Ovary (tissue), 10 donors: Measurements from ENCODE around the gene ZZZ3. TPM values are rescaled to one million over a fixed set of nuclear protein-coding genes. Genes with fewer than 3 reads are reported as not detected.

Source experiments
- DNase-seq, 5 donors: peaks; one replicate each; pipeline ENCODE4 v3.0.0-alpha.2; 2019 to 2020
- H3K27ac ChIP-seq, 2 donors: fragments of 200-600 bp; one replicate each; pipeline versions ENCODE4 v1.5.1 to v1.8.0; 2019 to 2022
- H3K27me3 ChIP-seq: fragments of 200-600 bp; one replicate; pipeline ENCODE4 v1.8.0; 2022
- H3K36me3 ChIP-seq: fragments of 200-600 bp; sonication (generic); one replicate; pipeline ENCODE4 v1.5.1; 2019
- H3K4me1 ChIP-seq: one replicate; pipeline ENCODE4 v1.8.1; 2013; ENCODE audit warnings: mild to moderate bottlenecking, moderate library complexity; ENCODE audit not compliant: insufficient read depth
- H3K4me3 ChIP-seq: fragments of 200-600 bp; sonication (generic); one replicate; pipeline ENCODE4 v1.5.1; 2017
- H3K9me3 ChIP-seq, 2 donors: fragments of 200-600 bp in 1 of 2; sonication (generic) in 1 of 2; one replicate each; pipeline versions ENCODE4 v1.5.1 to v1.8.1; 2013 to 2019; ENCODE audit warnings: mild to moderate bottlenecking in 1 of 2, moderate library complexity in 1 of 2
- CTCF ChIP-seq, 3 donors: fragments of 450-650 bp in 2 of 3; fragments of 200-600 bp in 1 of 3; IDR thresholded peaks; one replicate each; pipeline versions ENCODE4 v1.5.1 to v1.8.0; 2016 to 2022; ENCODE audit warnings: antibody characterized with exemption in 3 of 3, mild to moderate bottlenecking in 1 of 3
- EP300 ChIP-seq: sonication (generic); formaldehyde crosslinking; IDR thresholded peaks from one replicate; pipeline ENCODE4 v1.6.1; 2017; ENCODE audit warnings: antibody characterized with exemption
- POLR2A ChIP-seq: fragments of 450-650 bp; IDR thresholded peaks from one replicate; pipeline ENCODE4 v1.6.1; 2017; ENCODE audit warnings: antibody characterized with exemption, mild to moderate bottlenecking, moderate library complexity
- WGBS, 3 donors: extraction: QIAGEN DNeasy Blood & Tissue Kit in 1 of 3; methylation state at CpG; one replicate each; pipeline versions ENCODE4 v1.1.5 to v1.1.7; 2013 to 2017; 5-methylcytosine and 5-hydroxymethylcytosine counted together
- intact Hi-C, 4 donors: fragments of 100-400 bp; cut with DNase I; formaldehyde crosslinking; loops; one replicate each; pipeline versions ENCODE4 v1.11.0 to v1.15.1; 2022 to 2023
- long read RNA-seq, 3 donors: library from polyadenylated mRNA in 2 of 3; unstranded in 2 of 3; transcript quantifications; one replicate each; pipeline ENCODE4 v2.0.0 and lab custom pipeline, GENCODE V29; 2021 to 2026
- polyA plus RNA-seq, 2 donors: library from polyadenylated mRNA; stranded (reverse); fragments of 200-250 nt in 1 of 2; fragments of 350-450 nt in 1 of 2; fragmentation: Illumina TruSeq in 1 of 2; extraction: RNeasy Lipid Tissue Mini Kit (QIAGEN cat#74804) in 1 of 2; gene quantifications; one replicate each; pipeline ENCODE4 v1.2.3, GENCODE V29; 2013 to 2014
- total RNA-seq, 7 donors: library from RNA; depleted of rRNA in 2 of 7; stranded (reverse); fragments of >200 nt in 2 of 7; fragmentation: NEBNext Ultra II Directional in 3 of 7; extraction: Animal tissue kit (Norgen Biotek cat#: 25700) in 3 of 7; gene quantifications; one replicate each; pipeline versions ENCODE4 v1.1.0 to v1.2.4, GENCODE V29; 2016 to 2023
- donor health status: DM: no; HTN: no; CAD: no; lungs with moderate emphysema.
- donor health status: DM: no; HTN: no; CAD: no.
- donor health status: Bipolar disorder and iron deficiency.
- donor health status: DM: yes; HTN: yes; CAD: no.
- donor health status: DM: no; HTN: no; CAD: no.
- donor health status: DM: yes; HTN: yes; CAD: no.

The ZZZ3 gene
- total RNA-seq (10 to 100 TPM; 46.6 to 65.4 (median 55.4) TPM), polyA plus RNA-seq (10 to 100 TPM; 16.6 to 21.7 TPM)
- long read RNA-seq, donor 1, full-length matches to known transcripts = 8 of 36 reads
- long read RNA-seq, donor 1, partial matches to known transcripts = 16 of 36 reads
- long read RNA-seq, donor 1, other reads (novel, unspliced or antisense) = 12 of 36 reads
- long read RNA-seq, donor 2, partial matches to known transcripts = 0 of 2 reads
- long read RNA-seq, donor 2, other reads (novel, unspliced or antisense) = 0 of 2 reads
- long read RNA-seq, donor 3, full-length matches to known transcripts = 23 of 99 reads
- long read RNA-seq, donor 3, partial matches to known transcripts = 4 of 99 reads
- long read RNA-seq, donor 3, other reads (novel, unspliced or antisense) = 72 of 99 reads

- TF ChIP-seq CTCF (IDR thresholded peaks at IDR 0.05) (peak in 1 of 3 donors; percentile 28), POLR2A (peak; percentile 34), EP300 (no peak)
- DNase-seq = peak; percentile 94 to 97 (median 96)
- H3K4me3 ChIP-seq = peak within 1 kb of the TSS; percentile 96
- H3K27ac ChIP-seq = peak within 1 kb of the TSS; percentile 90 to 94
- no peaks in the 10 kb centered on the region for H3K36me3 ChIP-seq
- WGBS, 3 donors = 0 to 1% (median 1%) methylated on average over 55 to 56 of the region's 56 CpGs
- H3K9me3 ChIP-seq = no peaks in the 10 kb centered on the region
- peaks cover 4% of the 10 kb centered on the region for H3K4me1 ChIP-seq
- intact Hi-C loops = no loop called here
- no peaks in the 10 kb centered on the region for H3K27me3 ChIP-seq
Measured at GRCh38 chr1:77682460-77683159, at the start of gene ZZZ3. Gene ZZZ3, minus strand, starts transcription at chr1:77682658. Its CDS starts 49,304 bp downstream, at chr1:77633354.

GRCh38 chr1:77732090-77732489 lies 49.6 kb upstream of the ZZZ3 start:
- no peak for DNase-seq
- WGBS, 3 donors = 62 to 84% (median 63%) methylated on average over 1 of the region's 1 CpG
- intact Hi-C loops = no loop called here
- Histone ChIP-seq H3K36me3 (no peaks in the 10 kb centered on the region), H3K27me3 (no peaks in the 10 kb centered on the region), H3K4me3 (no peak overlapping the region), H3K27ac (no peak overlapping the region), H3K9me3 (no peaks in the 10 kb centered on the region), H3K4me1 (no peaks in the 10 kb centered on the region)
- TF ChIP-seq POLR2A (no peak), CTCF (IDR thresholded peaks at IDR 0.05) (no peak), EP300 (no peak)

- WGBS, 3 donors = 97 to 98% (median 98%) methylated on average over 4 of the region's 4 CpGs
- intact Hi-C loops = no loop called here
- no peak overlapping the region for H3K4me3 ChIP-seq
- no peaks in the 10 kb centered on the region for H3K4me1 ChIP-seq
- H3K27ac ChIP-seq = no peak overlapping the region
- no peaks in the 10 kb centered on the region for H3K36me3 ChIP-seq
- no peak for TF ChIP-seq CTCF (IDR thresholded peaks at IDR 0.05)
- TF ChIP-seq POLR2A = no peak
- TF ChIP-seq EP300 = no peak
- H3K9me3 ChIP-seq = no peaks in the 10 kb centered on the region
- no peaks in the 10 kb centered on the region for H3K27me3 ChIP-seq
- DNase-seq = no peak
Measured at GRCh38 chr1:77725706-77726105, 43.2 kb upstream of the ZZZ3 start.

- WGBS, 3 donors = 97 to 99% (median 98%) methylated on average over 2 of the region's 2 CpGs
- H3K27me3 ChIP-seq = no peaks in the 10 kb centered on the region
- H3K36me3 ChIP-seq = no peaks in the 10 kb centered on the region
- TF ChIP-seq POLR2A (no peak), CTCF (IDR thresholded peaks at IDR 0.05) (no peak), EP300 (no peak)
- H3K27ac ChIP-seq = no peak overlapping the region
- H3K9me3 ChIP-seq = no peaks in the 10 kb centered on the region
- intact Hi-C loops = no loop called here
- DNase-seq = no peak
- H3K4me3 ChIP-seq = no peak overlapping the region
- no peaks in the 10 kb centered on the region for H3K4me1 ChIP-seq
Measured at GRCh38 chr1:77718181-77718580, 35.7 kb upstream of the ZZZ3 start.
